Naive thymus-derived CD4-positive, alpha-beta T cell (primary cell): ENCODE results near the gene SYNRG. TPM values are rescaled to one million over a fixed set of nuclear protein-coding genes. Genes with fewer than 3 reads are reported as not detected.

Experiments used
- ATAC-seq: fragments of 150-1000 bp; cut with Tn5 transposase; 2 replicates; pipeline ENCODE4 v1.10.0; 2021; ENCODE audit warnings: mild to moderate bottlenecking, moderate library complexity
- CTCF ChIA-PET: fragments of 350-600 bp; sonication (Branson Sonifier 250); formaldehyde crosslinking; loops from one replicate; lab custom pipeline; 2021; ENCODE audit warnings: antibody characterized with exemption; lab: Charles Lee
- POLR2A ChIA-PET: fragments of 350-600 bp; sonication (Branson Sonifier 250); formaldehyde crosslinking; loops from one replicate; lab custom pipeline; 2021; ENCODE audit warnings: antibody characterized with exemption, inconsistent platforms; lab: Charles Lee
- DNase-seq, 9 donors: peaks; one replicate each; pipeline versions ENCODE4 v3.0.0 to v3.0.0-alpha.2; 2020 to 2022; ENCODE audit warnings: mixed read lengths in 1 of 9
- H3K27ac ChIP-seq: one replicate; pipeline ENCODE4 v1.7.0; 2013; ENCODE audit warnings: mild to moderate bottlenecking, low read depth, low read length, moderate library complexity
- H3K27me3 ChIP-seq, 2 donors: one replicate each; pipeline ENCODE4 v1.7.0; 2013; ENCODE audit warnings: low read length in 2 of 2, mild to moderate bottlenecking in 2 of 2, moderate library complexity in 2 of 2; ENCODE audit not compliant: control insufficient read depth in 2 of 2, insufficient read depth in 2 of 2
- H3K36me3 ChIP-seq, 3 experiments: 1 replicate in 2 of 3; 2 replicates in 1 of 3; pipeline ENCODE4 v1.7.0; 2013; ENCODE audit warnings: low read length in 3 of 3, mild to moderate bottlenecking in 3 of 3, moderate library complexity in 1 of 3; ENCODE audit not compliant: insufficient read depth in 3 of 3, control insufficient read depth in 2 of 3
- H3K4me1 ChIP-seq, 2 donors: one replicate each; pipeline ENCODE4 v1.7.0; 2013; ENCODE audit warnings: low read length in 2 of 2, mild to moderate bottlenecking in 2 of 2, moderate library complexity in 1 of 2; ENCODE audit not compliant: control insufficient read depth in 2 of 2, insufficient read depth in 2 of 2
- H3K4me3 ChIP-seq: 2 replicates; pipeline ENCODE4 v1.7.0; 2013; ENCODE audit warnings: mild to moderate bottlenecking, low read length
- H3K9me3 ChIP-seq, 3 experiments: 1 replicate in 2 of 3; 2 replicates in 1 of 3; pipeline ENCODE4 v1.7.0; 2013; ENCODE audit warnings: low read length in 3 of 3; ENCODE audit not compliant: control insufficient read depth in 2 of 3
- H3K27ac Mint-ChIP-seq, 9 donors: one replicate each; pipeline ENCODE4 v1.8.0; 2020 to 2022; ENCODE audit warnings: mixed read lengths in 9 of 9, mild to moderate bottlenecking in 8 of 9, moderate library complexity in 5 of 9, inconsistent platforms in 2 of 9
- H3K27me3 Mint-ChIP-seq, 5 donors: one replicate each; pipeline ENCODE4 v1.8.0; 2021 to 2022; ENCODE audit warnings: mixed read lengths in 5 of 5, mild to moderate bottlenecking in 1 of 5
- H3K36me3 Mint-ChIP-seq, 5 donors: one replicate each; pipeline ENCODE4 v1.8.0; 2020 to 2022; ENCODE audit warnings: mixed read lengths in 5 of 5, mild to moderate bottlenecking in 3 of 5, inconsistent platforms in 1 of 5
- H3K4me1 Mint-ChIP-seq, 7 donors: one replicate each; pipeline ENCODE4 v1.8.0; 2020 to 2022; ENCODE audit warnings: mixed read lengths in 7 of 7, mild to moderate bottlenecking in 3 of 7, inconsistent platforms in 1 of 7
- H3K4me3 Mint-ChIP-seq, 10 donors: one replicate each; pipeline ENCODE4 v1.8.0; 2020 to 2022; ENCODE audit warnings: mild to moderate bottlenecking in 10 of 10, mixed read lengths in 10 of 10, moderate library complexity in 6 of 10, inconsistent platforms in 2 of 10
- H3K9me3 Mint-ChIP-seq, 11 donors: one replicate each; pipeline ENCODE4 v1.8.0; 2020 to 2022; ENCODE audit warnings: mixed read lengths in 11 of 11, mild to moderate bottlenecking in 4 of 11, inconsistent platforms in 1 of 11, moderate library complexity in 1 of 11
- intact Hi-C, 2 donors: fragments of 100-400 bp; cut with micrococcal nuclease; formaldehyde crosslinking; loops; one replicate each; pipeline ENCODE4 v1.15.1; 2023
- polyA plus RNA-seq, 2 donors: library from polyadenylated mRNA; unstranded; fragments of 300-500 nt; fragmentation: Illumina TruSeq; gene quantifications; one replicate each; pipeline ENCODE4 v1.2.3, GENCODE V29; 2021
- total RNA-seq, 6 experiments: library from RNA in 5 of 6; stranded (reverse) in 5 of 6; gene quantifications; 1 replicate in 5 of 6; 2 replicates in 1 of 6; pipeline ENCODE4 v1.2.3 and lab custom pipeline; 2021 to 2026

Gene SYNRG
- total and polyA plus RNA-seq, 7 experiments from 2014 or later, result 70.9 to 146 (median 100) TPM

- no peak for DNase-seq
- Histone ChIP-seq H3K4me3 (no peak overlapping the region), H3K4me1 (peaks cover 5 to 7% of the 10 kb centered on the region in 2 donors), H3K27ac (no peak overlapping the region), H3K27me3 (no peaks in the 10 kb centered on the region), H3K9me3 (no peaks in the 10 kb centered on the region), H3K36me3 (peaks cover 4 to 69% (median 20%) of the 10 kb centered on the region in 3 experiments)
- no peak for ATAC-seq
- H3K36me3 Mint-ChIP-seq, result peaks cover 9 to 50% (median 24%) of the 10 kb centered on the region in 5 donors
- intact Hi-C loops, result loop anchor here in 1 of 2 donors (2.0 to 10.0 kb wide), 2 partner anchors 13 to 47 kb away; partner anchors contain the start of gene SYNRG
- peaks cover 7 to 40% (median 27%) of the 10 kb centered on the region in 7 donors for H3K4me1 Mint-ChIP-seq
- CTCF ChIA-PET, result no interaction called here
- no peak overlapping the region for H3K4me3 Mint-ChIP-seq
- H3K27me3 Mint-ChIP-seq, result no peaks in the 10 kb centered on the region
- no peaks in the 10 kb centered on the region for H3K9me3 Mint-ChIP-seq
- POLR2A ChIA-PET, result no interaction called here
- peak overlapping the region in 1 of 9 donors; percentile 9 for H3K27ac Mint-ChIP-seq
These were observed 51.7 kb downstream of the SYNRG start for GRCh38 chr17:37557482-37557881.

- no peaks in the 10 kb centered on the region for H3K27me3 Mint-ChIP-seq
- intact Hi-C loops, result loop anchor here in 1 of 2 donors (10.0 kb wide), 1 partner anchor 49 kb away; the partner anchor contains the start of gene SYNRG
- H3K36me3 ChIP-seq, result peaks cover 4 to 49% (median 12%) of the 10 kb centered on the region in 3 experiments
- no peak overlapping the region for H3K4me3 ChIP-seq
- ChIA-PET POLR2A (interaction anchor here (0.6 kb wide), 1 partner anchor 95 kb away, joined by 3 read pairs; no protein-coding TSS in a partner anchor), CTCF (no interaction called here)
- ATAC-seq, result no peak
- peaks cover 22 to 58% (median 47%) of the 10 kb centered on the region in 7 donors for H3K4me1 Mint-ChIP-seq
- DNase-seq, result no peak
- H3K27me3 ChIP-seq, result no peaks in the 10 kb centered on the region
- H3K9me3 ChIP-seq, result no peaks in the 10 kb centered on the region
- no peak overlapping the region for H3K27ac ChIP-seq
- peaks cover 11 to 16% of the 10 kb centered on the region in 2 donors for H3K4me1 ChIP-seq
- peaks cover 9 to 45% (median 29%) of the 10 kb centered on the region in 5 donors for H3K36me3 Mint-ChIP-seq
- H3K9me3 Mint-ChIP-seq, result no peaks in the 10 kb centered on the region
- no peak overlapping the region for H3K4me3 Mint-ChIP-seq
- H3K27ac Mint-ChIP-seq, result peak overlapping the region in 2 of 9 donors; percentile 15 to 40
These were observed 53.8 kb downstream of the SYNRG start for GRCh38 chr17:37555386-37555785.

- DNase-seq, result no peak
- Histone ChIP-seq H3K27me3 (no peaks in the 10 kb centered on the region), H3K27ac (no peak overlapping the region), H3K4me3 (no peak overlapping the region), H3K4me1 (peaks cover 11 to 16% of the 10 kb centered on the region in 2 donors), H3K9me3 (no peaks in the 10 kb centered on the region), H3K36me3 (peaks cover 0 to 30% (median 6%) of the 10 kb centered on the region in 3 experiments)
- Mint-ChIP-seq H3K27ac (peak overlapping the region in 8 of 9 donors; percentile 25 to 70 (median 62)), H3K9me3 (no peaks in the 10 kb centered on the region), H3K27me3 (no peaks in the 10 kb centered on the region), H3K4me3 (peak overlapping the region in 6 of 10 donors; percentile 16 to 67 (median 38)), H3K4me1 (peaks cover 27 to 72% (median 59%) of the 10 kb centered on the region in 7 donors), H3K36me3 (peaks cover 7 to 42% (median 27%) of the 10 kb centered on the region in 5 donors)
- intact Hi-C loops, result loop anchor here in 1 of 2 donors (10.0 kb wide), 1 partner anchor 51 kb away; the partner anchor contains the start of gene SYNRG
- ChIA-PET POLR2A (no interaction called here), CTCF (no interaction called here)
- ATAC-seq, result no peak
These were observed 55.7 kb downstream of the SYNRG start for GRCh38 chr17:37553401-37553966.

GRCh38 chr17:37551788-37552187, 57.4 kb downstream of the SYNRG start:
- Histone ChIP-seq H3K4me3 (no peak overlapping the region), H3K27me3 (no peaks in the 10 kb centered on the region), H3K27ac (no peak overlapping the region), H3K4me1 (peaks cover 14 to 22% of the 10 kb centered on the region in 2 donors), H3K9me3 (no peaks in the 10 kb centered on the region), H3K36me3 (peaks cover 0 to 19% (median 3%) of the 10 kb centered on the region in 3 experiments)
- Mint-ChIP-seq H3K4me1 (peaks cover 28 to 80% (median 66%) of the 10 kb centered on the region in 7 donors), H3K27me3 (no peaks in the 10 kb centered on the region), H3K4me3 (peak overlapping the region in 7 of 10 donors; percentile 23 to 67 (median 43)), H3K9me3 (no peaks in the 10 kb centered on the region), H3K27ac (peak overlapping the region in 8 of 9 donors; percentile 25 to 84 (median 61)), H3K36me3 (peaks cover 3 to 32% (median 21%) of the 10 kb centered on the region in 5 donors)
- DNase-seq, result no peak
- ChIA-PET POLR2A (no interaction called here), CTCF (interaction anchor here (0.7 kb wide), 1 partner anchor 570 kb away, joined by 5 read pairs; no protein-coding TSS in a partner anchor)
- ATAC-seq, result no peak
- intact Hi-C loops, result loop anchor here in 1 of 2 donors (10.0 kb wide), 1 partner anchor 53 kb away; the partner anchor contains the start of gene SYNRG

GRCh38 chr17:37547986-37548385, 61.2 kb downstream of the SYNRG start:
- CTCF ChIA-PET, result interaction anchor here (0.6 kb wide), 1 partner anchor 128 kb away, joined by 5 read pairs; no protein-coding TSS in a partner anchor
- H3K9me3 Mint-ChIP-seq, result no peaks in the 10 kb centered on the region
- Histone ChIP-seq H3K36me3 (peaks cover 0 to 10% (median 4%) of the 10 kb centered on the region in 3 experiments), H3K27ac (no peak overlapping the region), H3K27me3 (no peaks in the 10 kb centered on the region), H3K9me3 (no peaks in the 10 kb centered on the region), H3K4me1 (peaks cover 13 to 18% of the 10 kb centered on the region in 2 donors), H3K4me3 (no peak overlapping the region)
- intact Hi-C loops, result no loop called here
- H3K4me1 Mint-ChIP-seq, result peaks cover 27 to 73% (median 65%) of the 10 kb centered on the region in 7 donors
- POLR2A ChIA-PET, result no interaction called here
- H3K27ac Mint-ChIP-seq, result peak overlapping the region in 7 of 9 donors; percentile 36 to 86 (median 57)
- ATAC-seq (no peak), DNase-seq (no peak)
- no peak overlapping the region for H3K4me3 Mint-ChIP-seq
- H3K27me3 Mint-ChIP-seq, result no peaks in the 10 kb centered on the region
- H3K36me3 Mint-ChIP-seq, result peaks cover 0 to 19% (median 18%) of the 10 kb centered on the region in 5 donors

GRCh38 chr17:37546302-37546701, 62.9 kb downstream of the SYNRG start:
- intact Hi-C loops, result no loop called here
- DNase-seq (no peak), ATAC-seq (no peak)
- Mint-ChIP-seq H3K4me3 (no peak overlapping the region), H3K9me3 (no peaks in the 10 kb centered on the region), H3K36me3 (peaks cover 0 to 27% (median 15%) of the 10 kb centered on the region in 5 donors), H3K4me1 (peaks cover 15 to 56% (median 48%) of the 10 kb centered on the region in 7 donors), H3K27me3 (no peaks in the 10 kb centered on the region), H3K27ac (peak overlapping the region in 6 of 9 donors; percentile 1 to 69 (median 54))
- Histone ChIP-seq H3K4me3 (no peak overlapping the region), H3K27me3 (no peaks in the 10 kb centered on the region), H3K36me3 (peaks cover 11 to 21% (median 19%) of the 10 kb centered on the region in 3 experiments), H3K4me1 (peaks cover 8 to 11% of the 10 kb centered on the region in 2 donors), H3K27ac (no peak overlapping the region), H3K9me3 (no peaks in the 10 kb centered on the region)
- POLR2A ChIA-PET, result interaction anchor here (0.6 kb wide), 1 partner anchor 17 kb away, joined by 3 read pairs; no protein-coding TSS in a partner anchor
- CTCF ChIA-PET, result no interaction called here
